Sigmoid colon (tissue), 7 donors: ENCODE data around the gene RARG. TPM values are rescaled to one million over a fixed set of nuclear protein-coding genes. Genes with fewer than 3 reads are reported as not detected.

Source experiments
- DNase-seq: peaks from one replicate; pipeline ENCODE4 v3.0.0-alpha.2; 2019
- H3K27ac ChIP-seq, 4 donors: fragments of 200-600 bp; sonication (generic); one replicate each; pipeline ENCODE4 v1.5.1; 2016 to 2019; ENCODE audit warnings: mild to moderate bottlenecking in 1 of 4
- H3K27me3 ChIP-seq, 3 donors: fragments of 200-600 bp; sonication (generic); one replicate each; pipeline ENCODE4 v1.5.1; 2019; ENCODE audit warnings: mild to moderate bottlenecking in 1 of 3
- H3K36me3 ChIP-seq, 4 donors: fragments of 200-600 bp; sonication (generic); one replicate each; pipeline ENCODE4 v1.5.1; 2016 to 2019
- H3K4me1 ChIP-seq, 4 donors: fragments of 200-600 bp; sonication (generic); one replicate each; pipeline ENCODE4 v1.5.1; 2017 to 2019
- H3K4me3 ChIP-seq, 4 donors: fragments of 200-600 bp; sonication (generic); one replicate each; pipeline ENCODE4 v1.5.1; 2017 to 2019; ENCODE audit warnings: mild to moderate bottlenecking in 2 of 4, moderate library complexity in 1 of 4
- H3K9me3 ChIP-seq, 4 donors: fragments of 200-600 bp in 3 of 4; sonication (generic) in 3 of 4; one replicate each; pipeline versions ENCODE4 v1.5.1 to v1.6.1; 2013 to 2019
- CTCF ChIP-seq, 4 experiments: fragments of 450-650 bp in 3 of 4; fragments of 200-600 bp in 1 of 4; IDR thresholded peaks; one replicate each; pipeline ENCODE4 v1.5.1; 2016 to 2019; ENCODE audit warnings: antibody characterized with exemption in 4 of 4, mild to moderate bottlenecking in 3 of 4, moderate library complexity in 2 of 4
- EP300 ChIP-seq, 4 donors: sonication (generic); formaldehyde crosslinking; IDR thresholded peaks; one replicate each; pipeline ENCODE4 v1.6.1; 2017; ENCODE audit warnings: antibody characterized with exemption in 4 of 4
- POLR2A ChIP-seq, 2 donors: fragments of 450-650 bp; IDR thresholded peaks; one replicate each; pipeline ENCODE4 v1.6.1; 2016; ENCODE audit warnings: antibody characterized with exemption in 2 of 2, mild to moderate bottlenecking in 2 of 2, moderate library complexity in 2 of 2
- POLR2AphosphoS5 ChIP-seq, 4 donors: sonication (generic); formaldehyde crosslinking; IDR thresholded peaks; one replicate each; pipeline ENCODE4 v1.6.1; 2017; ENCODE audit warnings: antibody characterized with exemption in 4 of 4
- WGBS, 2 donors: extraction: QIAGEN DNeasy Blood & Tissue Kit; methylation state at CpG; one replicate each; pipeline ENCODE4 v1.1.7; 2013; 5-methylcytosine and 5-hydroxymethylcytosine counted together
- intact Hi-C: fragments of 100-400 bp; cut with DNase I; formaldehyde crosslinking; loops from one replicate; pipeline ENCODE4 v1.15.1; 2023
- polyA plus RNA-seq, 3 donors: library from polyadenylated mRNA; stranded (reverse); fragments of 200-250 nt; gene quantifications; one replicate each; pipeline ENCODE4 v1.2.3, GENCODE V29; 2013
- total RNA-seq, 4 donors: library from RNA; depleted of rRNA; stranded (reverse); fragments of >200 nt; gene quantifications; one replicate each; pipeline ENCODE4 v1.1.0, GENCODE V29; 2016
- donor health status: healthy with polysubstance abuse.
- donor health status: Bipolar disorder and iron deficiency.
- donor health status: healthy.

The RARG gene
- total and polyA plus RNA-seq, 7 donors = 3.2 to 17.2 (median 10.3) TPM

- intact Hi-C loops = no loop called here
- no peaks in the 10 kb centered on the region for H3K36me3 ChIP-seq
- H3K4me3 ChIP-seq = peak overlapping the region; percentile 38 to 60 (median 56)
- no peak for TF ChIP-seq POLR2AphosphoS5 (IDR thresholded peaks at IDR 0.05)
- TF ChIP-seq CTCF (IDR thresholded peaks at IDR 0.05) = no peak
- DNase-seq = no peak
- no peaks in the 10 kb centered on the region for H3K27me3 ChIP-seq
- peak overlapping the region in 3 of 4 donors; percentile 35 to 63 (median 61) for H3K27ac ChIP-seq
- whole genome bisulfite sequencing, 2 donors = 31 to 35% methylated on average over 18 of the region's 18 CpGs
- H3K9me3 ChIP-seq = no peaks in the 10 kb centered on the region
- peaks cover 0 to 15% (median 8%) of the 10 kb centered on the region in 4 donors for H3K4me1 ChIP-seq
Observed at GRCh38 chr12:53267306-53267998, 35.4 kb upstream of the RARG start.

GRCh38 chr12:53265783-53266182, 33.8 kb upstream of the RARG start:
- H3K27ac ChIP-seq = no peak overlapping the region
- DNase-seq = no peak
- intact Hi-C loops = no loop called here
- H3K4me1 ChIP-seq = peaks cover 0 to 15% (median 8%) of the 10 kb centered on the region in 4 donors
- TF ChIP-seq CTCF (IDR thresholded peaks at IDR 0.05) (no peak), POLR2A (IDR thresholded peaks at IDR 0.05) (no peak), EP300 (IDR thresholded peaks at IDR 0.05) (no peak)
- no peaks in the 10 kb centered on the region for H3K36me3 ChIP-seq
- no peaks in the 10 kb centered on the region for H3K9me3 ChIP-seq
- no peak overlapping the region for H3K4me3 ChIP-seq
- 82 to 92% methylated on average over 2 of the region's 2 CpGs for WGBS, 2 donors
- no peaks in the 10 kb centered on the region for H3K27me3 ChIP-seq

GRCh38 chr12:53259891-53260290, 27.9 kb upstream of the RARG start:
- Histone ChIP-seq H3K4me1 (peaks cover 0 to under 1% (median 0%) of the 10 kb centered on the region in 4 donors), H3K27me3 (no peaks in the 10 kb centered on the region), H3K9me3 (no peaks in the 10 kb centered on the region), H3K36me3 (peaks cover 0 to 7% (median 0%) of the 10 kb centered on the region in 4 donors), H3K4me3 (no peak overlapping the region), H3K27ac (no peak overlapping the region)
- TF ChIP-seq CTCF (IDR thresholded peaks at IDR 0.05) (no peak), POLR2AphosphoS5 (IDR thresholded peaks at IDR 0.05) (no peak)
- intact Hi-C loops = no loop called here
- 92 to 95% methylated on average over 6 of the region's 6 CpGs for WGBS, 2 donors
- no peak for DNase-seq

- intact Hi-C loops = no loop called here
- Histone ChIP-seq H3K27ac (no peak overlapping the region), H3K4me3 (no peak overlapping the region), H3K36me3 (peaks cover 3 to 18% (median 4%) of the 10 kb centered on the region in 4 donors), H3K4me1 (peaks cover 0 to 11% (median 2%) of the 10 kb centered on the region in 4 donors), H3K27me3 (no peaks in the 10 kb centered on the region), H3K9me3 (no peaks in the 10 kb centered on the region)
- 71 to 80% methylated on average over 7 of the region's 7 CpGs for WGBS, 2 donors
- TF ChIP-seq CTCF (IDR thresholded peaks at IDR 0.05) (no peak), POLR2A (IDR thresholded peaks at IDR 0.05) (no peak), POLR2AphosphoS5 (IDR thresholded peaks at IDR 0.05) (no peak), EP300 (IDR thresholded peaks at IDR 0.05) (no peak)
- no peak for DNase-seq
Observed at GRCh38 chr12:53258541-53259539, 26.8 kb upstream of the RARG start.
